Adrenal gland (tissue), 12 donors: ENCODE measurements around the gene SART3. TPM values are rescaled to one million over a fixed set of nuclear protein-coding genes. Genes with fewer than 3 reads are reported as not detected.

ENCODE experiments used
- DNase-seq, 7 donors: peaks; one replicate each; pipeline ENCODE4 v3.0.0-alpha.2; 2019 to 2020
- H3K27ac ChIP-seq, 5 donors: fragments of 200-600 bp; sonication (generic) in 4 of 5; 1 replicate in 3 of 5; 2 replicates in 2 of 5; pipeline versions ENCODE4 v1.5.1 to v1.8.0; 2016 to 2020; ENCODE audit warnings: mild to moderate bottlenecking in 1 of 5
- H3K27me3 ChIP-seq: fragments of 200-600 bp; 2 replicates; pipeline ENCODE4 v1.8.0; 2021
- H3K36me3 ChIP-seq, 2 donors: fragments of 200-600 bp; replicated peaks in 1 of 2; 1 replicate in 1 of 2; 2 replicates in 1 of 2; pipeline versions ENCODE4 v1.5.1 to v1.8.0; 2018 to 2022
- H3K4me1 ChIP-seq, 2 donors: fragments of 200-600 bp; replicated peaks in 1 of 2; 1 replicate in 1 of 2; 2 replicates in 1 of 2; pipeline versions ENCODE4 v1.5.1 to v1.8.0; 2018 to 2021
- H3K4me3 ChIP-seq, 4 donors: fragments of 200-600 bp; sonication (generic) in 3 of 4; one replicate each; pipeline ENCODE4 v1.5.1; 2016 to 2018
- H3K9me3 ChIP-seq, 3 donors: fragments of 200-600 bp; sonication (generic) in 1 of 3; replicated peaks in 1 of 3; 1 replicate in 2 of 3; 2 replicates in 1 of 3; pipeline versions ENCODE4 v1.5.1 to v1.8.0; 2016 to 2021
- POLR2A ChIP-seq, 2 donors: fragments of 450-650 bp; IDR thresholded peaks; one replicate each; pipeline ENCODE4 v1.6.1; 2017; ENCODE audit warnings: antibody characterized with exemption in 2 of 2, mild to moderate bottlenecking in 2 of 2, moderate library complexity in 1 of 2
- WGBS, 4 donors: extraction: QIAGEN DNeasy Blood & Tissue Kit in 2 of 4; methylation state at CpG; one replicate each; pipeline versions ENCODE4 v1.1.5 to v1.1.7; 2013 to 2017; 5-methylcytosine and 5-hydroxymethylcytosine counted together
- intact Hi-C, 2 donors: fragments of 100-400 bp; cut with DNase I; formaldehyde crosslinking; loops; one replicate each; pipeline versions ENCODE4 v1.14.1 to v1.15.0; 2022 to 2023
- polyA plus RNA-seq, 3 donors: library from polyadenylated mRNA; stranded (reverse); fragments of 200-250 nt in 2 of 3; fragments of 350-450 nt in 1 of 3; fragmentation: Illumina TruSeq in 1 of 3; extraction: RNeasy Lipid Tissue Mini Kit (QIAGEN cat#74804) in 1 of 3; gene quantifications; one replicate each; pipeline ENCODE4 v1.2.3, GENCODE V29; 2013 to 2014
- total RNA-seq, 9 donors: library from RNA; depleted of rRNA in 4 of 9; stranded (reverse); fragments of >200 nt in 4 of 9; fragments of 120-200 nt in 1 of 9; fragmentation: NEBNext Ultra II Directional in 1 of 9; extraction: Animal tissue kit (Norgen Biotek cat#: 25700) in 1 of 9; gene quantifications; one replicate each; pipeline versions ENCODE4 v1.1.0 to v1.2.4, GENCODE V29; 2013 to 2023
- TF ChIP-seq, protein P1 (sequence below), 6 experiments: fragments of 450-650 bp in 4 of 6; fragments of 200-600 bp in 2 of 6; sonication (generic) in 1 of 6; IDR thresholded peaks; 1 replicate in 5 of 6; 2 replicates in 1 of 6; pipeline versions ENCODE4 v1.5.1 to v1.8.0; 2016 to 2021; ENCODE audit warnings: antibody characterized with exemption in 6 of 6, mild to moderate bottlenecking in 2 of 6, moderate library complexity in 1 of 6
- donor health status: healthy with polysubstance abuse.
- donor health status: Bipolar disorder and iron deficiency.
- donor health status: DM: yes; HTN: yes; CAD: no.
- donor health status: DM: no; HTN: no; CAD: no.
- donor health status: DM: no; HTN: no; CAD: no.
- donor health status: DM: yes; HTN: yes; CAD: no.

Gene SART3
- total and polyA plus RNA-seq, 12 donors = 27.5 to 79.3 (median 39.7) TPM

DNA sequence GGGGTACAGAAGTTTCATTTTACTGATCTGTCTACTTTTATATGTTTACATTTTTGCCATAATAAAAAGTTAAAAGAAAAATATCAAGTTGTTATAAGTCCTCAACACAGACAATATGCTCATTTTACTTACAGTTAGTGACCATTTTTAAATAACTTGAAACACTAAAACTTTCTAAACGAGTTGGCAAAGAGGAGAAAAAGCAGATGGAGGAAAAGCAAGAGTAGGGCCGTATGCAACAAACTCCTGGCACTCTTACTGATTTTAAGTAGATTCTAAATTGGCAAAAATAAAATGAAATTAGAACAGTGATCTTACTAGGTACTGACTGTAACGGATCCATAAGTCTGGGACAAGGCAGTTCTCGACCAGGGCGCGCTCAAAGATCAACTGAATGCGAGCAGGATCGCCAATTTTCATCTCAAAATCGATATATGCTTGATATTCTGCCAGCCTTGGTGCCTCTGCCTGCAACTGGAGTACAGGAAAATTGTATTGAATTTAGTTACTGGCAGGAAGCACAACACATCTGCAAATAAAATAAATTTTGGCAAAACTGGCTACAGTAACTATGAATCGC lies 22.3 kb downstream of the SART3 start:
- H3K36me3 ChIP-seq = peaks cover 0 to 56% of the 10 kb centered on the region in 2 donors
- H3K27me3 ChIP-seq = no peaks in the 10 kb centered on the region
- 93 to 98% (median 96%) methylated on average over 10 of the region's 10 CpGs for WGBS, 4 donors
- peaks cover 3 to 13% of the 10 kb centered on the region in 2 donors for H3K4me1 ChIP-seq
- intact Hi-C loops = no loop called here
- H3K27ac ChIP-seq = no peak overlapping the region
- TF ChIP-seq, protein P1, sequence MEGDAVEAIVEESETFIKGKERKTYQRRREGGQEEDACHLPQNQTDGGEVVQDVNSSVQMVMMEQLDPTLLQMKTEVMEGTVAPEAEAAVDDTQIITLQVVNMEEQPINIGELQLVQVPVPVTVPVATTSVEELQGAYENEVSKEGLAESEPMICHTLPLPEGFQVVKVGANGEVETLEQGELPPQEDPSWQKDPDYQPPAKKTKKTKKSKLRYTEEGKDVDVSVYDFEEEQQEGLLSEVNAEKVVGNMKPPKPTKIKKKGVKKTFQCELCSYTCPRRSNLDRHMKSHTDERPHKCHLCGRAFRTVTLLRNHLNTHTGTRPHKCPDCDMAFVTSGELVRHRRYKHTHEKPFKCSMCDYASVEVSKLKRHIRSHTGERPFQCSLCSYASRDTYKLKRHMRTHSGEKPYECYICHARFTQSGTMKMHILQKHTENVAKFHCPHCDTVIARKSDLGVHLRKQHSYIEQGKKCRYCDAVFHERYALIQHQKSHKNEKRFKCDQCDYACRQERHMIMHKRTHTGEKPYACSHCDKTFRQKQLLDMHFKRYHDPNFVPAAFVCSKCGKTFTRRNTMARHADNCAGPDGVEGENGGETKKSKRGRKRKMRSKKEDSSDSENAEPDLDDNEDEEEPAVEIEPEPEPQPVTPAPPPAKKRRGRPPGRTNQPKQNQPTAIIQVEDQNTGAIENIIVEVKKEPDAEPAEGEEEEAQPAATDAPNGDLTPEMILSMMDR (IDR thresholded peaks at IDR 0.05) = no peak
- no peak for TF ChIP-seq POLR2A (IDR thresholded peaks at IDR 0.05)
- H3K9me3 ChIP-seq = no peaks in the 10 kb centered on the region
- H3K4me3 ChIP-seq = no peak overlapping the region
- no peak for DNase-seq

DNA sequence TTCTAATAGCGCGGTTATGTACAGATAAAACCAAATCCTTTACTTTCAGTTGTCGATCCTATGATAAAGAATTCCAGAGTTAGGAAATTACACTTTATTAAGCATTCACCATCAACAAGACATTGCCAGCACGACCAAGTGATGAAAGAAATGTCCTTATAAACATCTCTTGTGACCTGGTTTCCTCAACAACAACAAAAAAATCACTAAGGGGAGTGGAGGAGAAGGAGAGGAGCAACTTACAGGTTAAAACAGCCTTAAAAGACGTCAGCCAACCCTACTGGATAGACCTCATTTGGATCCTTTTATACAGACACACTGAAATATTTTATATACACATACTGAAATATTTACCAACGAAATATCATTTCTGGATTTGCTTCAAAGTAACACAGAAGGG lies 22.8 kb downstream of the SART3 start:
- DNase-seq = no peak
- no peaks in the 10 kb centered on the region for H3K27me3 ChIP-seq
- H3K36me3 ChIP-seq = peaks cover 0 to 52% of the 10 kb centered on the region in 2 donors
- no peak overlapping the region for H3K4me3 ChIP-seq
- intact Hi-C loops = no loop called here
- peaks cover 3 to 15% of the 10 kb centered on the region in 2 donors for H3K4me1 ChIP-seq
- H3K9me3 ChIP-seq = no peaks in the 10 kb centered on the region
- H3K27ac ChIP-seq = no peak overlapping the region
- WGBS, 4 donors = 76 to 95% (median 78%) methylated on average over 6 of the region's 6 CpGs
- no peak for TF ChIP-seq POLR2A (IDR thresholded peaks at IDR 0.05)
- TF ChIP-seq, protein P1 (IDR thresholded peaks at IDR 0.05) = no peak

DNA sequence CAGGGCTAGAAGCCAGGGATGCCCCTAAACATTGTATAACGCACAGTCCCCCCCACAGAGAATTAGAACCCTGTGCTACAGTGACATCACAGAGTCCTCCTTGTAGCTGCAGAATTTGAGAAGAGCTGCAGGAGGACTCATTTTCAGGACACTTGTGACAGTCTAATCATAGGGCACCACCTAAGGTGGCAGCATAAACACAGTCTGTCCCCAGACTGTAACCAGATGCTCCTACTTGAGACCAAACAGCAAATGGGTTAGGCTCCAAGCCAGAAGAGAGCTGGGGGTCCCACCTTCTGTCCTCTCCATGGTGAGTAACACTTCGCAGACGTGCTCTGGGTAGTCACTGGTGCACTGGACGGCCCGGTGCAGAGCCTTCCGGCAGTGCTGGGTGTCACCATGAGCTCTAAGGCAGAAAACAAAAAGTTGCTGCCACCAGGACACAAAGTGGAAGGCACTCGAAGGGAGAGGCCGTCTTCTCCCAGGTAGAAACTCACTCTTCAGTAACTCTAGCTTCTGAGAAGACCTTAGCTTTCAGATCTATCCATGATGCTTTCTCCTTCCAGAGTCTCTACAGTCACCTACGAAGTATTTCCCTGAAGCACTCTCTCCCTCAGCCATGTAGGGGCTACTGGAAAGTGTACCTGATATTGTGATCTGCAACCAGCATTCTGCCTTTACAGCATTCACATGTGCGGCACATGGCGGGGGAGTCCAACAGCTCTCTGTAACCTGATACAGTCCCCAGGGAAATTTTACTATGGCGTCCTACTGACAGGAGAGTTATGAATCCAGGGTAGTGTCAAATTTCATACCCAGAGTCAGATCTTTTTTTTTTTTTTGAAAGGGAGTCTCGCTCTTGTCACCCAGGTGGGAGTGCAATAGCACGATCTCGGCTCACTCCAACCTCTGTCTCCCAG lies 28.8 kb downstream of the SART3 start:
- Histone ChIP-seq H3K36me3 (peaks cover 0 to 79% of the 10 kb centered on the region in 2 donors), H3K27me3 (no peaks in the 10 kb centered on the region), H3K4me1 (peaks cover 0 to 8% of the 10 kb centered on the region in 2 donors), H3K4me3 (no peak overlapping the region), H3K9me3 (no peaks in the 10 kb centered on the region), H3K27ac (no peak overlapping the region)
- DNase-seq = no peak
- 90 to 94% (median 93%) methylated on average over 11 to 15 of the region's 15 CpGs for WGBS, 4 donors
- intact Hi-C loops = no loop called here
- TF ChIP-seq, protein P1 (IDR thresholded peaks at IDR 0.05) = no peak
- TF ChIP-seq POLR2A (IDR thresholded peaks at IDR 0.05) = no peak

DNA sequence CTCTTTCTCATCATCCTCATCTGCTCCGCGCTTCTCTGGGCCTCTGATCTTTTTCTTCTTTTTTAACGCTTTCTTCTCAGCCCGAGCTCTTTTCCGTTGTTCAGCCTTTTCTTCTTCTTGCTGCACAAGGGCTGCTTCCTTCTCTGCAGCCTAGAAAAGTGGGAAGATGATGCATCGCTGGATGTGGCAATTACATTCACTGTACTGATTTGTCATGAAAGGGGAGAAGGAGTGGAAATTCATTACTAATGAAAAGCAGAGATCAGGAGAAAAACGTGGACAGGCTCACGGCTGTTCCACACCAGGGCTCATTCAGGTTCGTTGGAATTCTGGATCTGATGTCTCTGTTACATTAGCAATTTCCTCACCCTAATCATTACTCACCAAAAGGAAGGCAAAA lies 30.8 kb downstream of the SART3 start:
- intact Hi-C loops = no loop called here
- Histone ChIP-seq H3K27me3 (no peaks in the 10 kb centered on the region), H3K9me3 (no peaks in the 10 kb centered on the region), H3K4me1 (peaks cover 0 to 8% of the 10 kb centered on the region in 2 donors), H3K4me3 (no peak overlapping the region), H3K27ac (no peak overlapping the region), H3K36me3 (peaks cover 0 to 76% of the 10 kb centered on the region in 2 donors)
- 90 to 96% (median 94%) methylated on average over 9 of the region's 9 CpGs for WGBS, 4 donors
- TF ChIP-seq POLR2A (IDR thresholded peaks at IDR 0.05) = no peak
- TF ChIP-seq, protein P1 (IDR thresholded peaks at IDR 0.05) = no peak
- DNase-seq = no peak
